Naive B cell (primary cell): ENCODE measurements around the gene APEH. TPM values are rescaled to one million over a fixed set of nuclear protein-coding genes. Genes with fewer than 3 reads are reported as not detected.

ENCODE experiments used
- ATAC-seq, 2 donors: fragments of 150-1000 bp; cut with Tn5 transposase; 2 replicates each; pipeline ENCODE4 v1.10.0; 2021; ENCODE audit warnings: low read depth in 2 of 2, mild to moderate bottlenecking in 2 of 2, moderate library complexity in 2 of 2
- DNase-seq: peaks from one replicate; pipeline ENCODE4 v3.0.0; 2022
- H3K27ac Mint-ChIP-seq, 6 donors: one replicate each; pipeline ENCODE4 v1.8.0; 2020 to 2022; ENCODE audit warnings: mild to moderate bottlenecking in 6 of 6, mixed read lengths in 6 of 6, moderate library complexity in 5 of 6, inconsistent platforms in 2 of 6
- H3K27me3 Mint-ChIP-seq, 3 donors: one replicate each; pipeline ENCODE4 v1.8.0; 2021 to 2022; ENCODE audit warnings: mixed read lengths in 3 of 3, mild to moderate bottlenecking in 1 of 3
- H3K36me3 Mint-ChIP-seq, 2 donors: one replicate each; pipeline ENCODE4 v1.8.0; 2020 to 2022; ENCODE audit warnings: mixed read lengths in 2 of 2, inconsistent platforms in 1 of 2, mild to moderate bottlenecking in 1 of 2
- H3K4me1 Mint-ChIP-seq, 3 donors: one replicate each; pipeline ENCODE4 v1.8.0; 2020 to 2022; ENCODE audit warnings: mixed read lengths in 3 of 3, inconsistent platforms in 1 of 3, mild to moderate bottlenecking in 1 of 3, moderate library complexity in 1 of 3
- H3K4me3 Mint-ChIP-seq, 8 donors: one replicate each; pipeline ENCODE4 v1.8.0; 2020 to 2022; ENCODE audit warnings: mild to moderate bottlenecking in 8 of 8, mixed read lengths in 8 of 8, moderate library complexity in 8 of 8, inconsistent platforms in 2 of 8
- H3K9me3 Mint-ChIP-seq, 7 donors: one replicate each; pipeline ENCODE4 v1.8.0; 2020 to 2022; ENCODE audit warnings: mixed read lengths in 7 of 7, mild to moderate bottlenecking in 5 of 7, inconsistent platforms in 2 of 7, moderate library complexity in 1 of 7
- polyA plus RNA-seq, 6 donors: library from polyadenylated mRNA; unstranded; fragments of 300-500 nt; fragmentation: Illumina TruSeq; gene quantifications; one replicate each; pipeline ENCODE4 v1.2.3, GENCODE V29; 2021; ENCODE audit warnings: low read depth in 6 of 6

APEH gene
- polyA plus RNA-seq, 6 donors from 2014 or later: 73.4 to 105 (median 82.2) TPM

DNA sequence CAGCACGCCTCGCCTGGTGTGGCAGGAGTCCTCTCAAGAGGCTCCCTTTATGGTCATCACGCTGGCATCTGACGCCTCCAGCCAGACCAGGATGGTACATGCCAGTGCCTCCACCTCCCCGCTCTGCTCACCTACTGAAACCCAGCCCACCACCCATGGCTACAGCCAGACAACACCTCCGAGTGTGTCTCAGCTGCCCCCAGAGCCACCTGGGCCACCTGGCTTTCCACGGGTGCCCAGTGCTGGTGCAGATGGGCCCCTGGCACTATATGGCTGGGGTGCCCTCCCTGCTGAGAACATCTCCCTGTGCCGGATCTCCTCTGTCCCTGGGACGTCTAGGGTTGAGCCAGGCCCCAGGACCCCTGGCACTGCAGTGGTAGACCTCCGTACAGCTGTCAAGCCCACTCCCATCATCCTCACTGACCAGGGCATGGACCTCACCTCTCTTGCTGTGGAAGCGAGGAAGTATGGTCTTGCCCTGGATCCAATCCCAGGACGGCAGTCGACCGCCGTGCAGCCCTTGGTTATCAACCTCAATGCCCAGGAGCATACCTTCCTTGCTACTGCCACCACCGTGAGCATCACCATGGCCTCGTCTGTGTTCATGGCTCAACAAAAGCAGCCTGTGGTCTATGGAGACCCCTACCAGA, 19.9 kb upstream of the APEH start:
- H3K4me1 Mint-ChIP-seq: peaks cover 0 to 8% (median 2%) of the 10 kb centered on the region in 3 donors
- peaks cover 0 to 11% (median 9%) of the 10 kb centered on the region in 3 donors for H3K27me3 Mint-ChIP-seq
- H3K27ac Mint-ChIP-seq: peak overlapping the region in 1 of 6 donors; percentile 33
- DNase-seq: no peak
- no peak for ATAC-seq
- H3K9me3 Mint-ChIP-seq: no peaks in the 10 kb centered on the region
- H3K36me3 Mint-ChIP-seq: no peaks in the 10 kb centered on the region
- no peak overlapping the region for H3K4me3 Mint-ChIP-seq

DNA sequence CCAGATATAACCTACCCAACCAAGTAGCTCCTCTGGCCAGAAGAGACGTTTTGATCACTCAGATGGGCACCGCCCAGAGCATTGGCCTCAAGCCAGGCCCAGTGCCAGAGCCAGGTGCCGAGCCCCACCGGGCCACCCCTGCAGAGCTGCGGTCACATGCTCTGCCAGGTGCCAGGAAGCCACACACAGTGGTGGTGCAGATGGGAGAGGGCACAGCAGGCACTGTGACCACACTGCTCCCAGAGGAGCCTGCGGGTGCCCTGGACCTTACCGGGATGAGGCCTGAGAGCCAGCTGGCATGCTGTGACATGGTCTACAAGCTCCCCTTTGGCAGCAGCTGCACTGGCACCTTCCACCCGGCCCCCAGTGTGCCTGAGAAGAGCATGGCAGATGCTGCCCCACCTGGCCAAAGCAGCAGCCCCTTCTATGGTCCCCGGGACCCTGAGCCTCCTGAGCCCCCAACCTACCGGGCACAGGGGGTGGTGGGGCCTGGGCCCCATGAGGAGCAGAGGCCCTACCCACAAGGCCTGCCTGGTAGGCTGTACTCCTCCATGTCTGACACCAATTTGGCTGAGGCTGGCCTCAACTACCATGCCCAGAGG, 19.1 kb upstream of the APEH start:
- Mint-ChIP-seq H3K9me3 (no peaks in the 10 kb centered on the region), H3K4me1 (peaks cover 0 to 8% (median 2%) of the 10 kb centered on the region in 3 donors), H3K27ac (no peak overlapping the region), H3K4me3 (no peak overlapping the region), H3K27me3 (peaks cover 0 to 11% (median 9%) of the 10 kb centered on the region in 3 donors), H3K36me3 (no peaks in the 10 kb centered on the region)
- DNase-seq (no peak), ATAC-seq (peak; percentile 56 to 63)

DNA sequence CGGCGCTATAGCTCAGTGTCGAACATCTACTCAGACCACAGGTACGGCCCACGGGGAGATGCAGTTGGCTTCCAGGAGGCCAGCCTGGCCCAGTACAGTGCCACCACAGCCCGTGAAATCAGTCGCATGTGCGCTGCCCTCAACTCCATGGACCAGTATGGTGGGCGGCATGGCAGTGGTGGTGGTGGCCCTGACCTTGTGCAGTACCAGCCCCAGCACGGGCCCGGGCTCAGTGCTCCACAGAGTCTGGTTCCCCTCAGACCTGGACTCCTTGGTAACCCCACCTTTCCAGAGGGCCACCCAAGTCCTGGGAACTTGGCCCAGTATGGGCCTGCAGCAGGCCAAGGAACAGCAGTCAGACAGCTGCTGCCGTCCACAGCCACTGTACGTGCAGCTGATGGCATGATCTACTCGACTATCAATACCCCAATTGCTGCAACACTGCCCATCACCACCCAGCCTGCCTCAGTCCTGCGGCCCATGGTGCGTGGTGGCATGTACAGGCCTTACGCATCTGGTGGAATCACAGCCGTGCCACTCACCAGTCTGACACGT, 18.3 kb upstream of the APEH start:
- DNase-seq: no peak
- Mint-ChIP-seq H3K27me3 (peaks cover 0 to 11% (median 9%) of the 10 kb centered on the region in 3 donors), H3K27ac (no peak overlapping the region), H3K4me3 (no peak overlapping the region), H3K36me3 (no peaks in the 10 kb centered on the region), H3K9me3 (no peaks in the 10 kb centered on the region), H3K4me1 (peaks cover 0 to 8% (median 2%) of the 10 kb centered on the region in 3 donors)
- ATAC-seq: no peak

DNA sequence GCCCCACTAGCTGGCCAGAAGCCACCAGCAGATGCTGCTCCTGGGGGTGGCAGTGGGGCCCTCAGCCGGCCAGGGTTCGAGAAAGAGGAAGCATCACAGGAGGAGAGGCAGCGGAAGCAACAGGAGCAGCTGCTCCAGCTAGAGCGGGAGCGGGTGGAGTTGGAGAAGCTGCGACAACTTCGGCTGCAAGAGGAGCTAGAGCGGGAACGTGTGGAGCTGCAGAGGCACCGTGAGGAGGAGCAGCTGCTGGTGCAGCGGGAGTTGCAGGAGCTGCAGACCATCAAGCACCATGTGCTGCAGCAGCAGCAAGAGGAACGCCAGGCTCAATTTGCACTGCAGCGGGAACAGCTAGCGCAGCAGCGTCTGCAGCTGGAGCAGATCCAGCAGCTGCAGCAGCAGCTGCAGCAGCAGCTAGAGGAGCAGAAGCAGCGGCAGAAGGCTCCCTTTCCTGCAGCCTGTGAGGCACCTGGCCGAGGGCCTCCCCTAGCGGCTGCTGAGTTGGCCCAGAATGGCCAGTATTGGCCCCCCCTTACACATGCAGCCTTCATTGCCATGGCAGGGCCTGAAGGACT, 17.5 kb upstream of the APEH start:
- Mint-ChIP-seq H3K36me3 (no peaks in the 10 kb centered on the region), H3K27me3 (peaks cover 0 to 16% (median 11%) of the 10 kb centered on the region in 3 donors), H3K27ac (no peak overlapping the region), H3K9me3 (no peaks in the 10 kb centered on the region), H3K4me3 (no peak overlapping the region), H3K4me1 (peaks cover 0 to 8% (median 2%) of the 10 kb centered on the region in 3 donors)
- no peak for DNase-seq
- ATAC-seq: no peak

DNA sequence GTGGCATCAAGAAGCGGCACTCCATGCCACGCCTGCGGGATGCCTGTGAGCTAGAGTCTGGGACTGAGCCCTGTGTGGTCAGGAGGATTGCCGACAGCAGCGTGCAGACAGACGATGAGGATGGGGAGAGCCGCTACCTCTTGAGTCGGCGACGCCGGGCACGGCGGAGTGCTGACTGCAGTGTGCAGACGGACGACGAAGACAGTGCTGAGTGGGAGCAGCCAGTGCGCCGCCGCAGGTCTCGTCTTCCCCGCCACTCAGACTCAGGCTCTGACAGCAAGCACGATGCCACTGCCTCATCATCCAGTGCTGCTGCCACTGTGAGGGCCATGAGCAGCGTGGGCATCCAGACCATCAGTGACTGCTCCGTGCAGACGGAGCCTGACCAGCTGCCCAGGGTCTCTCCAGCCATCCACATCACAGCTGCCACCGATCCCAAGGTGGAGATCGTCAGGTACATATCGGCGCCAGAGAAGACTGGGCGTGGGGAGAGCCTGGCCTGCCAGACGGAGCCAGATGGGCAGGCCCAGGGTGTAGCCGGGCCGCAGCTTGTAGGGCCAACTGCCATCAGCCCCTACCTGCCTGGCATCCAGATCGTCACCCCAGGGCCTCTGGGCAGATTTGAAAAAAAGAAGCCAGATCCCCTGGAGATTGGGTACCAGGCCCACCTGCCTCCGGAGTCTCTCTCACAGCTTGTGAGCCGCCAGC, 16.8 kb upstream of the APEH start:
- Mint-ChIP-seq H3K4me1 (peaks cover 0 to 8% (median 2%) of the 10 kb centered on the region in 3 donors), H3K9me3 (no peaks in the 10 kb centered on the region), H3K27ac (no peak overlapping the region), H3K4me3 (no peak overlapping the region), H3K27me3 (peaks cover 0 to 16% (median 11%) of the 10 kb centered on the region in 3 donors), H3K36me3 (no peaks in the 10 kb centered on the region)
- DNase-seq (no peak), ATAC-seq (no peak)

DNA sequence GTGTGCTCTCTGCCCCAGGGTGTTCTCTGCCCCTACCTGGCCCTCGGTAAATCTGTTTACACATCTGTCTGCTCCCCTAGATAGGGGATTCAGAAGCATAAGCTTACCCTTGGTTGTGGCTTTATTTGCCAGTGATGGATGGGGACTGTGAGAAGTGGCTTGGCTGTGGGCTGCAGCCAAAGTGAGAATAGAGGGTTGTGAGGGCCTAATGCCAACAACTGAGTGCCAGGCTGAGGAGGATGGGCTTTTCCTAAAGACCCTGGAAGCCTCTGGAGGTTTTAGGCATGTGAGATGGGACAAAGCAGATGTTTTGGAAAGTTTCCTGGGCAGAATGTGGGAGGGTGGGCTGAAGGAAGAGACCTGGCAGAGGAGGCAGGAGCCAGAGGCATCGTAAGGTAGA, 15.4 kb upstream of the APEH start:
- no peaks in the 10 kb centered on the region for H3K36me3 Mint-ChIP-seq
- H3K9me3 Mint-ChIP-seq: no peaks in the 10 kb centered on the region
- ATAC-seq: no peak
- H3K4me1 Mint-ChIP-seq: peaks cover 0 to 7% (median 2%) of the 10 kb centered on the region in 3 donors
- H3K27ac Mint-ChIP-seq: peak overlapping the region in 1 of 6 donors; percentile 49
- H3K4me3 Mint-ChIP-seq: no peak overlapping the region
- peaks cover 0 to 16% (median 12%) of the 10 kb centered on the region in 3 donors for H3K27me3 Mint-ChIP-seq
- no peak for DNase-seq

DNA sequence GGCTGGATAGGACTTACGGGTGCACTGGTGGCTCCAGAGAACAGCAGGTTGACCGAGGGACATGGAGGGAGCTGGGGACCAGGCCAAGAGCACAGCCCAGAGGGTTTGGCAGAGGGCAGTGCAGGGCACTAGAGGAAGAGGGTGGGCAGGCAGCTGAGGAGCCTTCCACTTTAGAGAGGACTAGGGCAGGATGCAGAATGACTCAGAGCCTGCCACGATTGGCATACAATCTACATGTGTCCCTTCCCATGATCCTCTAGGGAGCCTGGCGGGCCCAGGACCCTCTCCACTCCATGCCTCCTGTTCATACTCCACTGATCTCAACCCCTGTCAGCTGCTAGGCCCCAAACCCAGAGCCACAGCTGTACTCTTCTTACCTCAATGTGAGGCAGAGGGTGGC, 14.4 kb upstream of the APEH start:
- no peak for ATAC-seq
- Mint-ChIP-seq H3K27ac (no peak overlapping the region), H3K4me3 (no peak overlapping the region), H3K36me3 (no peaks in the 10 kb centered on the region), H3K9me3 (no peaks in the 10 kb centered on the region), H3K27me3 (peaks cover 0 to 20% (median 16%) of the 10 kb centered on the region in 3 donors), H3K4me1 (peaks cover 0 to 2% (median 0%) of the 10 kb centered on the region in 3 donors)
- DNase-seq: no peak

DNA sequence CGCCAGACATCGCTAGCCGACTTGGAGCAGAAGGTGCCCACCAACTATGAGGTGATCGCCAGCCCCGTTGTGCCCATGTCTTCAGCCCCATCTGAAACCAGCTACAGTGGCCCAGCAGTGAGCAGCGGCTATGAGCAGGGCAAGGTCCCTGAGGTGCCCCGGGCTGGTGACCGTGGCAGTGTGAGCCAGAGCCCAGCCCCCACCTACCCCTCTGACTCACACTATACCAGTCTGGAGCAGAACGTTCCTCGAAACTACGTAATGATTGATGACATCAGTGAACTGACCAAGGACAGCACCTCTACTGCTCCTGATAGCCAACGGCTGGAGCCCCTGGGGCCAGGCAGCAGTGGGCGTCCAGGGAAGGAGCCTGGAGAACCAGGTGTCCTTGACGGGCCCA, 12.9 kb upstream of the APEH start:
- Mint-ChIP-seq H3K9me3 (no peaks in the 10 kb centered on the region), H3K36me3 (no peaks in the 10 kb centered on the region), H3K4me1 (no peaks in the 10 kb centered on the region), H3K27me3 (peaks cover 0 to 26% (median 15%) of the 10 kb centered on the region in 3 donors), H3K4me3 (no peak overlapping the region), H3K27ac (no peak overlapping the region)
- no peak for ATAC-seq
- DNase-seq: no peak

DNA sequence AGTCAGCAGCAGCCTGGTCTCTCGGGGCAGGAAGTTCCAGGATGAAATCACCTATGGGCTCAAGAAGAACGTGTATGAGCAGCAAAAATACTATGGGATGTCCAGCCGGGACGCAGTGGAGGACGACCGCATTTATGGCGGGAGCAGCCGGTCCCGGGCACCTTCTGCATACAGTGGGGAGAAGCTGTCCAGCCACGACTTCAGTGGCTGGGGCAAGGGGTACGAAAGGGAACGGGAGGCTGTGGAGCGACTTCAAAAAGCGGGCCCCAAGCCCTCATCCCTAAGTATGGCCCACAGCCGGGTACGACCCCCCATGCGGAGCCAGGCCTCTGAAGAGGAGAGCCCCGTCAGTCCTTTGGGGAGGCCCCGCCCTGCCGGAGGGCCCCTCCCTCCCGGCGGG, 12.1 kb upstream of the APEH start:
- peak overlapping the region in 1 of 8 donors; percentile 74 for H3K4me3 Mint-ChIP-seq
- H3K9me3 Mint-ChIP-seq: no peaks in the 10 kb centered on the region
- H3K4me1 Mint-ChIP-seq: no peaks in the 10 kb centered on the region
- peak overlapping the region in 1 of 6 donors; percentile 88 for H3K27ac Mint-ChIP-seq
- ATAC-seq (no peak), DNase-seq (no peak)
- H3K27me3 Mint-ChIP-seq: peaks cover 0 to 21% (median 11%) of the 10 kb centered on the region in 3 donors
- H3K36me3 Mint-ChIP-seq: no peaks in the 10 kb centered on the region

DNA sequence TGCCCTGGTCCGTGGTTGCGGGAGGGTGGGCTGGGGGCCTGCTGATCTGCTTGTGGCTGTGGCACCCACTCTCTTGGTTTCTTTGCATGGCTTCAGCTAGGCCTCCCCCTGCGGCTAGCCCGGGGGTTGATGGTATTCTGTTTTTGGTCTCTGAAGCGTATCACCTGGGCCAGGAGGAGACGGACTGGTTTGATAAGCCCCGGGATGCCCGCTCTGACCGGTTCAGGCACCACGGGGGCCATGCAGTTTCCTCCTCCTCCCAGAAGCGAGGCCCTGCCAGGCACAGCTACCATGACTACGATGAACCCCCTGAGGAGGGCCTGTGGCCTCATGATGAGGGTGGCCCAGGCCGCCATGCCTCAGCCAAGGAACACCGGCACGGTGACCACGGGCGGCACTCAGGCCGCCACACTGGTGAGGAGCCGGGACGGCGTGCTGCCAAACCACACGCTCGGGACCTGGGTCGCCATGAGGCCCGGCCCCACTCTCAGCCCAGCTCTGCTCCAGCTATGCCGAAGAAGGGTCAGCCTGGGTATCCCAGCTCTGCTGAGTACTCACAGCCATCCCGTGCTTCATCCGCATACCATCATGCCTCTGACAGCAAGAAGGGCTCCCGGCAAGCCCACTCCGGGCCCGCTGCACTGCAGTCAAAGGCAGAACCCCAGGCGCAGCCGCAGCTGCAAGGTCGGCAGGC, 11.3 kb upstream of the APEH start:
- no peak overlapping the region for H3K27ac Mint-ChIP-seq
- no peaks in the 10 kb centered on the region for H3K4me1 Mint-ChIP-seq
- H3K27me3 Mint-ChIP-seq: peaks cover 0 to 21% (median 11%) of the 10 kb centered on the region in 3 donors
- no peak for ATAC-seq
- DNase-seq: no peak
- H3K4me3 Mint-ChIP-seq: no peak overlapping the region
- no peaks in the 10 kb centered on the region for H3K9me3 Mint-ChIP-seq
- H3K36me3 Mint-ChIP-seq: no peaks in the 10 kb centered on the region

DNA sequence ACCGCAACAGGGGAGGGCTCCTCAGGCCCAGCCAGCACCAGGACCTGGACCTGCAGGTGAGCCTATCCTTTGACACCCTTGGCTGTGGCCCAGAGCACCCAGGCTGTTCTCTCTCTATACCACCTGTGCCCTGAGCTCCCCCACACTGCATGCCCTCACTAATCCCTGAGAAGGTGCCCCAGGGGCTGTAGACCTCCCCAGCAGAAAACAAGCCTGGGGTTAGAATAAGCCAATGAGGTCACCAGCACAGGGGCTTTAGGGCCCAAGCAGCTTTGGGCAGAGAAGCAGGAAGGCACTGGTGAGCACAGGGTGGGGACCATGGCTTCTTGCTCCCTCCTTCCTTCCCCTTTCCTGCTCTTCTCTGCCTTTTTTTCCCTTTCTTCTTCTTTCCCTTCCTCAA, 10.3 kb upstream of the APEH start:
- Mint-ChIP-seq H3K4me3 (no peak overlapping the region), H3K4me1 (no peaks in the 10 kb centered on the region), H3K36me3 (no peaks in the 10 kb centered on the region), H3K27ac (peak overlapping the region in 2 of 6 donors; percentile 38 to 56), H3K27me3 (peaks cover 0 to 16% (median 14%) of the 10 kb centered on the region in 3 donors), H3K9me3 (no peaks in the 10 kb centered on the region)
- no peak for DNase-seq
- no peak for ATAC-seq

DNA sequence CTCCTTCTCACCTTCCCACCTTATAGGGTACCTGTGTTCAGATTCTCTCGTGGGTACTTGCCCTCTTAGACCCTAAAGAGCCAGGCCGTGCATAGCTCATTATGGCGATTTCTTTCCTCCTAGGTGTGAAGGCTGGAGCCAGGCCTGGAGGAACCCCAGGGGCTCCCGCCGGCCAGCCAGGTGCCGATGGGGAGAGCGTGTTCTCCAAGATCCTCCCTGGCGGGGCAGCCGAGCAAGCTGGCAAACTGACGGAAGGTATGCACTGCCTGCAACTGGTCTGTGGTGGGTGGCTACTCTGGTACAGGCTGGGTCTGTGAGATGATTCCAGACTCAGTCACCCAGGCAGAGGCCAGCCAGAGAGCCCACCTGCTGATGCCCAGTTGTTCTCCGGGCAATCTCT, 9.9 kb upstream of the APEH start:
- no peak overlapping the region for H3K4me3 Mint-ChIP-seq

More for the DNA sequence above, 9.9 kb upstream of the APEH start:
- H3K9me3 Mint-ChIP-seq: no peaks in the 10 kb centered on the region
- H3K4me1 Mint-ChIP-seq: no peaks in the 10 kb centered on the region
- H3K27ac Mint-ChIP-seq: peak overlapping the region in 2 of 6 donors; percentile 38 to 56
- no peaks in the 10 kb centered on the region for H3K36me3 Mint-ChIP-seq
- DNase-seq (no peak), ATAC-seq (no peak)
- peaks cover 0 to 16% (median 14%) of the 10 kb centered on the region in 3 donors for H3K27me3 Mint-ChIP-seq
